Esophagus squamous epithelium (tissue), 5 donors: Measurements from ENCODE around the gene SPACA9. TPM values are rescaled to one million over a fixed set of nuclear protein-coding genes. Genes with fewer than 3 reads are reported as not detected.
A peak's percentile ranks its signal among the peaks of the same experiment; 100 is the strongest.

ENCODE experiments used
- DNase-seq: peaks from one replicate; lab custom pipeline; 2025; lab: John Stamatoyannopoulos, UW
- H3K27ac ChIP-seq, 4 donors: fragments of 200-600 bp; sonication (generic); one replicate each; pipeline ENCODE4 v1.5.1; 2016 to 2019; ENCODE audit warnings: mild to moderate bottlenecking in 1 of 4
- H3K27me3 ChIP-seq, 4 donors: fragments of 200-600 bp; sonication (generic); 1 replicate in 3 of 4; 2 replicates in 1 of 4; pipeline versions ENCODE4 v1.5.1 to v1.6.0; 2017 to 2021; ENCODE audit warnings: antibody characterized with exemption in 1 of 4
- H3K36me3 ChIP-seq, 3 donors: fragments of 200-600 bp; sonication (generic); one replicate each; pipeline ENCODE4 v1.5.1; 2016 to 2019
- H3K4me1 ChIP-seq, 3 donors: fragments of 200-600 bp; sonication (generic); one replicate each; pipeline ENCODE4 v1.5.1; 2017 to 2019
- H3K4me3 ChIP-seq, 4 donors: fragments of 200-600 bp; sonication (generic); 1 replicate in 3 of 4; 2 replicates in 1 of 4; pipeline ENCODE4 v1.5.1; 2016 to 2019; ENCODE audit warnings: mild to moderate bottlenecking in 2 of 4, moderate library complexity in 1 of 4
- H3K9me3 ChIP-seq, 3 donors: fragments of 200-600 bp; sonication (generic); one replicate each; pipeline ENCODE4 v1.5.1; 2016 to 2019
- POLR2A ChIP-seq, 4 donors: fragments of 450-650 bp; IDR thresholded peaks; one replicate each; pipeline ENCODE4 v1.6.1; 2017; ENCODE audit warnings: antibody characterized with exemption in 4 of 4, mild to moderate bottlenecking in 4 of 4, moderate library complexity in 3 of 4
- WGBS, 2 donors: methylation state at CpG; one replicate each; pipeline ENCODE4 v1.1.5; 2018; 5-methylcytosine and 5-hydroxymethylcytosine counted together
- intact Hi-C: fragments of 100-400 bp; cut with DNase I; formaldehyde crosslinking; loops from one replicate; pipeline ENCODE4 v1.15.0; 2022
- total RNA-seq, 4 donors: library from RNA; depleted of rRNA; stranded (reverse); fragments of >200 nt; gene quantifications; one replicate each; pipeline ENCODE4 v1.1.0, GENCODE V29; 2016
- TF ChIP-seq, protein P1 (sequence below), 6 experiments: fragments of 450-650 bp in 4 of 6; fragments of 200-600 bp in 2 of 6; sonication (generic) in 2 of 6; IDR thresholded peaks; one replicate each; pipeline ENCODE4 v1.5.1; 2016 to 2019; ENCODE audit warnings: antibody characterized with exemption in 6 of 6, mild to moderate bottlenecking in 4 of 6, moderate library complexity in 4 of 6
- donor health status: DM: yes; HTN: yes; CAD: no.

SPACA9 gene
- total RNA-seq, 4 donors from 2014 or later = 2.0 to 6.2 (median 3.9) TPM

DNA sequence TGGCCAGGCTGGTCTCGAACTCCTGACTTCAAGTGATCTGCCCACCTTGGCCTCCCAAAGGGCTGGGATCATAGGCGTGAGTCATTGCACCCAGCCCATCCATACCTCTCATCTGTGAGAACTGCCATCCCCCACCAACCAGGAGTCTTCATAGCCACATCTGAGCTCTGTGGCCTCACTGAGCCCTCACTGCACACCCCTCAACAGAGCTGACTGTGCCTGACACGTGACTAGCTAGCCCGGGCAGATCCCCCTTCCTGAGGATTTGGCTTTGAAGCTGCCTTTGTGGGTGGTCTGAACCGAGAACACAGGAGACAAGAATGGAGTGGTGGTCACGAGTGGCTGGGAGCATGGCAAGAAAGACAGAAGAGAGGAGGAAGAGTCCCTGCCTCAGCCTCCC is 16.2 kb upstream of the SPACA9 start:
- peaks cover 0 to 6% (median 0%) of the 10 kb centered on the region in 4 donors for H3K27me3 ChIP-seq
- 46 to 66% methylated on average over 2 to 6 of the region's 6 CpGs for WGBS, 2 donors
- peaks cover 0 to 31% (median 12%) of the 10 kb centered on the region in 3 donors for H3K4me1 ChIP-seq
- TF ChIP-seq, protein P1, sequence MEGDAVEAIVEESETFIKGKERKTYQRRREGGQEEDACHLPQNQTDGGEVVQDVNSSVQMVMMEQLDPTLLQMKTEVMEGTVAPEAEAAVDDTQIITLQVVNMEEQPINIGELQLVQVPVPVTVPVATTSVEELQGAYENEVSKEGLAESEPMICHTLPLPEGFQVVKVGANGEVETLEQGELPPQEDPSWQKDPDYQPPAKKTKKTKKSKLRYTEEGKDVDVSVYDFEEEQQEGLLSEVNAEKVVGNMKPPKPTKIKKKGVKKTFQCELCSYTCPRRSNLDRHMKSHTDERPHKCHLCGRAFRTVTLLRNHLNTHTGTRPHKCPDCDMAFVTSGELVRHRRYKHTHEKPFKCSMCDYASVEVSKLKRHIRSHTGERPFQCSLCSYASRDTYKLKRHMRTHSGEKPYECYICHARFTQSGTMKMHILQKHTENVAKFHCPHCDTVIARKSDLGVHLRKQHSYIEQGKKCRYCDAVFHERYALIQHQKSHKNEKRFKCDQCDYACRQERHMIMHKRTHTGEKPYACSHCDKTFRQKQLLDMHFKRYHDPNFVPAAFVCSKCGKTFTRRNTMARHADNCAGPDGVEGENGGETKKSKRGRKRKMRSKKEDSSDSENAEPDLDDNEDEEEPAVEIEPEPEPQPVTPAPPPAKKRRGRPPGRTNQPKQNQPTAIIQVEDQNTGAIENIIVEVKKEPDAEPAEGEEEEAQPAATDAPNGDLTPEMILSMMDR (IDR thresholded peaks at IDR 0.05) = no peak
- TF ChIP-seq POLR2A (IDR thresholded peaks at IDR 0.05) = no peak
- no peaks in the 10 kb centered on the region for H3K36me3 ChIP-seq
- H3K27ac ChIP-seq = no peak overlapping the region
- DNase-seq = no peak
- no peaks in the 10 kb centered on the region for H3K9me3 ChIP-seq
- no peak overlapping the region for H3K4me3 ChIP-seq
- intact Hi-C loops = no loop called here

DNA sequence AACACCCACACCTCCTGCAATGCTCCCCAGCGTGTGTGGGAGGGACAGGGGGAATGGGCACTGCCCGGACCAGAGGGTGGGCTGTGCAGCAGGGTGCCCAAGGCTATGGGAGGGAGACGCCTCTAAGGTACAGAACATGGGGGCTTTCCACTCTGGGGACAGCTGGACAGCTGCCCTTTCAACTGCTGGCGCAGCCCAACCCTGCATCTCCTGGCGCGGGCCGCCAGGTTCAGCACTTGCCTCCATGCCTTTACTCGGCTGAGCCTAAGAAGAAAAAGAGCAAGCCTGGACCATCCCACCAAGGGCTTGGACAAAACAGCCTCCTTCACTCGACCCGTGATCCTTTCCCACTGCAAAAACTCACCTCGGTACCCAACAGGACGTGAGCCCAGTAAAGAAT is 15.6 kb upstream of the SPACA9 start:
- TF ChIP-seq, protein P1 (IDR thresholded peaks at IDR 0.05) = no peak
- no peak for TF ChIP-seq POLR2A (IDR thresholded peaks at IDR 0.05)
- intact Hi-C loops = no loop called here
- no peak overlapping the region for H3K4me3 ChIP-seq
- peaks cover 0 to 5% (median 0%) of the 10 kb centered on the region in 4 donors for H3K27me3 ChIP-seq
- H3K27ac ChIP-seq = no peak overlapping the region
- H3K4me1 ChIP-seq = peaks cover 0 to 26% (median 7%) of the 10 kb centered on the region in 3 donors
- no peak for DNase-seq
- H3K36me3 ChIP-seq = no peaks in the 10 kb centered on the region
- H3K9me3 ChIP-seq = no peaks in the 10 kb centered on the region
- 86% methylated on average over 9 of the region's 12 CpGs for WGBS, 2 donors

DNA sequence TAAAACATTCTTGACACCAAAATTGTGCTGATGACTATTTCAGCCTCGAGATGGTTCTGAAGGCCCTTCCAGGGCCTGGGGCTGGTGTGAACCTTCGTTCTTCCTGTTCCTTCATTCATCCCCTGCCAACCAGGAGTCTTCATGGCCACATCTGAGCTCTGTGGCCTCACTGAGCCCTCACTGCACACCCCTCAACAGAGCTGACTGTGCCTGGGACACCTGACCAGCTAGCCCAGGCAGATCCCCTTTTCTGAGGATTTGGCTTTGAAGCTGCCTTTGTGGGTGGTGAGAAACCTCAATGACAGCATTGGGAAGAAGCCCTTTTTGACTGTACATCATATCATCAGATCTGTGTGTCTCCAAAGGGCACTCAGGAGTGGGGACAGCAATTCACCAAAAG is 14.4 kb upstream of the SPACA9 start:
- TF ChIP-seq, protein P1 (IDR thresholded peaks at IDR 0.05) = no peak
- no peak for TF ChIP-seq POLR2A (IDR thresholded peaks at IDR 0.05)
- intact Hi-C loops = no loop called here
- no peaks in the 10 kb centered on the region for H3K36me3 ChIP-seq
- no peak for DNase-seq
- H3K4me3 ChIP-seq = no peak overlapping the region
- peak overlapping the region in 2 of 4 donors; percentile 13 to 44 for H3K27ac ChIP-seq
- WGBS, 2 donors = 57 to 76% methylated on average over 1 to 2 of the region's 2 CpGs
- H3K27me3 ChIP-seq = no peaks in the 10 kb centered on the region
- H3K9me3 ChIP-seq = no peaks in the 10 kb centered on the region
- peaks cover 0 to 17% (median 4%) of the 10 kb centered on the region in 3 donors for H3K4me1 ChIP-seq

DNA sequence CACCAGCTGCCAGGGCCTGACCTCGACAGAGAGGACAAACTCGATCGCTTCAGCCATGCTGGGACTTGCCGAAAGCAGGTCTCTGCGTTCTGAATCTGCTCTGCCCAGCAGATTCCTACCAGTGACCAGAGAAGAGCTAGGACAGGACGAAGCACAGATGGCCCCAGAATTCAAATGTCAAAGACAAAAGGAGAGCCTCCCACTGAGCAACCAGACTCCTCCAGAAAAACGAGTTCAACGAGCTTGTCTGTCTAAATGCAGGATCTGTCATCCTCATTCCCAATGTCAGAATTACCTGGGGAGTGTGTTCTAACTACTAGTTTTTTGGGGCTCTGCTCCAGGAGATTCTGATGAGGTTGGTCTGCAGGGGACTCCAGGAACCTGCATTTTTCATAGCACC is 14.0 kb upstream of the SPACA9 start:
- no peak for TF ChIP-seq POLR2A (IDR thresholded peaks at IDR 0.05)
- TF ChIP-seq, protein P1 (IDR thresholded peaks at IDR 0.05) = no peak
- Histone ChIP-seq H3K4me1 (peaks cover 0 to 17% (median 4%) of the 10 kb centered on the region in 3 donors), H3K27me3 (no peaks in the 10 kb centered on the region), H3K4me3 (no peak overlapping the region), H3K9me3 (no peaks in the 10 kb centered on the region), H3K27ac (peak overlapping the region in 2 of 4 donors; percentile 13 to 44), H3K36me3 (no peaks in the 10 kb centered on the region)
- intact Hi-C loops = no loop called here
- no peak for DNase-seq
- WGBS, 2 donors = 50 to 53% methylated on average over 1 to 8 of the region's 8 CpGs

DNA sequence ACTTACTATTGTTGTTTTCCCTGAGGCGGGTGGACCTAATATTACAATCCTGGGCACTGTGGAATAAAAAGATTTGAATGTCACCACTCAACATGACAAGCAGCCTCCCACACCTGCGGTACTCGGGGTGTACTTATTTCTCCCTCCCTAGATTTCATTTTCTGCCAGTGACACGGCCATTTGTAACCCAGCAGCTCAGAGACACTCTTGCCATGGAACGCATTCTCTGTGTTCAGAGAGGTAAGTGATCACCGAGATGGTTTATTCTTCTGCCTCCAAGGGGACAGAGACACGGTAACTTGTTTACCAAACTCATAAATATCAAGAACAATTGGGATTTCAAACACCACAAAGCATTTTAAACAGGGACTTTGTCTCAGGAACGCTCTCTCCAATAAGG is 11.8 kb upstream of the SPACA9 start:
- TF ChIP-seq, protein P1 (IDR thresholded peaks at IDR 0.05) = no peak
- no peak for TF ChIP-seq POLR2A (IDR thresholded peaks at IDR 0.05)
- H3K4me3 ChIP-seq = no peak overlapping the region
- no peaks in the 10 kb centered on the region for H3K27me3 ChIP-seq
- 83 to 86% methylated on average over 8 of the region's 8 CpGs for WGBS, 2 donors
- no peak overlapping the region for H3K27ac ChIP-seq
- H3K36me3 ChIP-seq = no peaks in the 10 kb centered on the region
- H3K9me3 ChIP-seq = no peaks in the 10 kb centered on the region
- intact Hi-C loops = no loop called here
- DNase-seq = no peak
- H3K4me1 ChIP-seq = peaks cover 0 to 26% (median 4%) of the 10 kb centered on the region in 3 donors
